HG03175 (cell line): ENCODE data around the gene CHEK1.
"Not testable (repeated sequence)": the region's sequence is repeated elsewhere in the genome, so short reads cannot be mapped to it uniquely, and the experiment has no call there.

Source experiments
- ATAC-seq: cut with Tn5 transposase; IDR thresholded peaks from one replicate; pipeline ENCODE4 v1.9.1; 2021; ENCODE audit warnings: mild to moderate bottlenecking, moderate library complexity; ENCODE audit not compliant: unreplicated experiment

Gene CHEK1

DNA sequence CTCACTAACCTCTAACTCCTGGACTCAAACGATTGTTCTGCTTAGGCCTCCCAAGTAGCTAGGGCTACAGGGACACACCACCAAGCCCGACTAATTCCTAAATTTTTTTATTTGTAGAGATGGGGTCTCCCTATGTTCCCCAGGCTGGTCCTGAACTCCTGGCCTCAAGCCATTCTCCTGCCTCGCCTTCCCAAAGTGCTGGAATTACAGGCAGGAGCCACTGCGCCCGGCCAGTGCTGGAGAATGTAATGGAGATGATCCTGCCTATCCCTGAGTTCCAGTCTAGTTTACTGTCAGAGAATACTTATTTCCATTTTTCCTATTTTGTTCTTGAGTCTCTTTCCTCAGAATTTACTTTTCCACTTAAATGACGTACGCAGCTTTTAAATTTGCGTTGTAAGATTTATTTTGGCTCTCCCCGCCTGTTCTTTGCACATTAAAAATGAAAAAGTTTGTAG, at the start of gene CHEK1:
Gene CHEK1 (plus strand): TSS at position 408 of the 458 bp plus-strand sequence. CDS start 1,606 bp downstream, outside the sequence.
- no peak for ATAC-seq

DNA sequence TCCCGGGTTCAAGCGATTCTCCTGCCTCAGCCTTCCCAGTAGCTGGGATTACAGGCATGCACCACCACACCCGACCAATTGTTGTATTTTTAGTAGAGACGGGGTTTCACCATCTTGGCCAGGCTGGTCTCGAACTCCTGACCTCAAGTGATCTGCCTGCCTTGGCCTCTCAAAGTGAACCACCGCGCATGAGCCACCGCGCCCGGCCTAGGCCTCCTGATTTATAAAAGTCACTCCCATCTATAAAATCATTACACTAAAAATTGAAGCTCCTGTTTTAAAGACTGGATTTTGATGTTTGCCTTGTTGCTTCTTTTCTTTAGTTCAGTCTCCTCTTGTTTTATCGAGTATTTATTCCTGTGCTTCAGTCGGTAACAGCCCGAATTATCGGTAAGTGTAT, 47.8 kb upstream of the CHEK1 start:
- ATAC-seq = not testable (repeated sequence)

DNA sequence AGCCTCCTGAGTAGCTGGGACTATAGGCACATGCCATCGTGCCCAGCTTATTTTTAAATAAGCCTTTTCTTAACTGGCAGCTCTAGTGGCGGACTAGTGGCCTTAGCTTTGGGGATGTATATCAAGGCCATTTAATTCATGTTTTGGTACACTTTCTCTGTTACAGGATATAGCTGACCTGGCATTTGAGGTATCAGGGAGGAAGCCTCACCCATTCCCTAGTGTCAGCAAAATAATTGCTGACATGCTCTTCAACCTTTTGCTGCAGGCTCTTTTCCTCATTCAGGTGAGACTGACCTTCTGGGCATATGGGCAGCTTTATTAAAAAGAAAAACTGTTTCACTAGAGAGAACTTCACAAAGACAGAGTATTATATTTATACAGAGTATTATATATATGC, 46.2 kb upstream of the CHEK1 start:
- ATAC-seq = no peak

DNA sequence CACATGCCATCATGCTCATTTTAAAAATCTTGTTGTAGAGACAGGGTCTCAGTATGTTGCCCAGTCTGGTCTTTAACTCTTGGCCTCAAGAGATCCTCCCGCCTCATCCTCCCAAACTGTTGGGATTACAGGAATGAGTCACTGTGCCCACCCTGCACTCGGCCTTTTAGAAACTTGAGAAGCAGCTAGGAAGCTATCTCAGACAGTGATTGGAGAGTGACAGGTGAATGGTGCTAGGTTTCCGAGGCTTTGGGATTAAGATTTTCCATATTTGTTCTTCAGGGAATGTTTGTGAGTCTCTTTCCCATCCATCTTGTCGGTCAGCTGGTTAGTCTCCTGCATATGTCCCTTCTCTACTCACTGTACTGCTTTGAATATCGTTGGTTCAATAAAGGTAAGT, 45.2 kb upstream of the CHEK1 start:
- no peak for ATAC-seq

DNA sequence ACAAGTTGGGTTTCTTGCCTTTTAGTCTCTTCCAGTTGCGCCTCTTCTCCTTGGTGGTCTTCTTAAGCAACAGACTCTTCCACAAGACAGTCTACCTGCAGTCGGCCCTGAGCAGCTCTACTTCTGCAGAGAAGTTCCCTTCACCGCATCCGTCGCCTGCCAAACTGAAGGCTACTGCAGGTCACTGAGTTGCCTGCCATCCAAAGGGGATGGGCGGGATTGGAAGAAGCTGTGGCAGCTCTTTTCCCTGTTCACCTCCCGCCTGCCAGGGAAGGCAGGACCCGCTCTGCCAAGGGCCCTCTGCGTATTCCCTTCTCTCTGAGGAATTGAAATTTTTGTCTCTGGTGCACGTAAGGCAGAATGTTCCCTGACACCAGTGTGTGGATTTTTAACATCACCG, 41.5 kb upstream of the CHEK1 start:
- ATAC-seq = no peak

DNA sequence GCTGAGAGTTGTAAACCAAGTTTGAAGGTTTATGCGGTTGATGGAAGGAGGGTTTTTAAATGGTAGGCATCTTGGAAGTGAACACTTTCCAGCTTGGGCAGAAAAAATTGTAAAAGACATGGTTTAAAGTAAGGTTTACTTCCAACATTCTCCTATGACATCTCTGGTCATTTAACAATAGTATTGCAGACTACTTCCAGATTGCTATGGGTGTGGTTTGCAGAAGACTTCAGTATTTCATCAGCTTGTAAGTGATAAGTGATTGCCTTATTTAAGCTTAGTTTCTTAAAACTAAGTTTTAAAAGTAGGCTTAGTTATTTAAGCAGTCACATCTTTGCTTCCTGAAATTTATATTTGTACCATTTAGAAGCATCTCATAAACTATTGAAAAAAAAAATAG, 39.5 kb upstream of the CHEK1 start:
- no peak for ATAC-seq

DNA sequence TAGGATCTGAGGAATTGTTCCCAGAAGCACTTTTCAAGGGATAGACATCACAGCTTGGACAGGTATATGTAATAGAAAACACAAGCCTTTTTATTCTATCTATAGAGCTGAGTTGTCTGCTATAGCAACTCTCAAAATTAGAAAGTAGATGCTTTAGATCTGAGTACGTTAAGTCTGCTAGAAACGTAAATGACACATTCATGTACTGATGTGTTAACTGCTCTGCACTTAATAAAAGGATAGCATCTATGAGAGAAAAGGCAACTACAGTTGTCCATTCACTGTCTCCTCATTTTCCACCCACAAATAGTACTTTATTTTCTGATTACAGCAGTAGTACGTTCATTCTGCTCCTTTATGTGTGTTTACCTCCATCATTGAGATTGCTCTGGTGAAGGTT, 38.3 kb upstream of the CHEK1 start:
- no peak for ATAC-seq

DNA sequence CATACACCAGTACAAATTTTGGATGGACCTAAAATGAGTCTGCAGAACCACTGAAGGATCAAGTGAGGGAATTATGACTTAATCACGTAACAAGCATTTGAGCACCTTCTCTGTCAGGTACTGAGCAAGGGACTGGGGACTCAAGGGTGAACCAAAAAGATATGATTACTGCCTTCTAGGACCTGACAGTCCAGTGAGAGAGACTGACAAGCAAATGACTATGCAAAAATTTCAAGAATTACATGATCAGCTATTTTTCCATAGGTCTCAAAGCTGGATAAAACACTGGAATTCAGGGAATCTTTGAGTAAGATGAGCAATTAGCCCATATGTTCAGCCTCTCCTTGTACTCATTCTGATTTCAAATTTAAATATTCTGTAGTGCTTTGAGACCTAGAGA, 37.5 kb upstream of the CHEK1 start:
- ATAC-seq = no peak

DNA sequence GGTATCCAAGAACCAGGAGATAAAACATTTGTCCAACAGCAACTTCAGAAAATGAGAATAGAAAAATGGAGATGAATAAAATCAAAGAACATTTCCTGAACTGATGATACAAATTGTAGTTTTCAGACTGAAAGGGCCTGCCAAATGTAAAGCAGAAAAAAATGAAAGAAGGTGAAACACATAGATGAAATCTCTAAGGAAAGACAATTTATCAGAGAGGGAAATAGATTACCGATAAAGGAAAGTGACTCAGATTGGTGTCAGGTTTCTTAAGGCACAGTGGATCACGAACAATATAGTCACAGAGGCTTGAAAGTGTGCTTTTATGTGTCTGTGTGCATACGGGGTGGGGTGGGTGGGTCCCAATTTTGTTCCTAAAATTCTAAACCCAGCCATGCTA, 36.5 kb upstream of the CHEK1 start:
- ATAC-seq = no peak

DNA sequence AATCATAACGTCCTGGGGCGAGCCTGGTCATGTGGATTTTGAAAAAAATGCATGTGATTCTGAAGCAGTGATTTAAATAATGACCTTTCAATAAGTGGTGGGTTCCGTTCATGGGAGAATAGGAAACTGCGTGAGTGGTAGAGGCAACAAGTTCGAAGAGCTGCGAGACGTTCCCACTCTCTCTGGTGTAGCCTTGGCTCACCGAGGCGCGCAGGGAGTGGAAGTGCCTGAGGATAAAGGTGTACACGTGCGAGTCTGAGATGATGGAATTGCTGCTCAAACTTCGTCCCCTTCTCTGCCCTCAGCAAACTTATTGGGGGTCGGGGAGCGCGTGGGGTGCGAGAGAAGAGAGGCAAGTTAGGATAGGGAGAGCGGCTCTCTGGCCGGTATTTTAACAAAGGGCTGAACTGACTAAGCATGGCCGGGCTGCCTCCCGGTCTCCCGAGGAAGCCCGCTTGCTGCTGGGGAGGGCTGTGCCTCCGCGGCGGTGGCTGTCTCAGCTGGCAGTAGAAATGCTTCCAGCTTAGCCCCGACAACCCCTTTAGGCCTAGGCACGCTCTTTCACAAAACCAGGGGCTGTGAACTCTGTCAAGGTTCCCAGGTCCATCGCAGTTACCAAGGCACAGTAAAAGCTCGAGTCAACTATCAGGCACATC, 33.2 kb upstream of the CHEK1 start:
- ATAC-seq = peak; percentile 25

DNA sequence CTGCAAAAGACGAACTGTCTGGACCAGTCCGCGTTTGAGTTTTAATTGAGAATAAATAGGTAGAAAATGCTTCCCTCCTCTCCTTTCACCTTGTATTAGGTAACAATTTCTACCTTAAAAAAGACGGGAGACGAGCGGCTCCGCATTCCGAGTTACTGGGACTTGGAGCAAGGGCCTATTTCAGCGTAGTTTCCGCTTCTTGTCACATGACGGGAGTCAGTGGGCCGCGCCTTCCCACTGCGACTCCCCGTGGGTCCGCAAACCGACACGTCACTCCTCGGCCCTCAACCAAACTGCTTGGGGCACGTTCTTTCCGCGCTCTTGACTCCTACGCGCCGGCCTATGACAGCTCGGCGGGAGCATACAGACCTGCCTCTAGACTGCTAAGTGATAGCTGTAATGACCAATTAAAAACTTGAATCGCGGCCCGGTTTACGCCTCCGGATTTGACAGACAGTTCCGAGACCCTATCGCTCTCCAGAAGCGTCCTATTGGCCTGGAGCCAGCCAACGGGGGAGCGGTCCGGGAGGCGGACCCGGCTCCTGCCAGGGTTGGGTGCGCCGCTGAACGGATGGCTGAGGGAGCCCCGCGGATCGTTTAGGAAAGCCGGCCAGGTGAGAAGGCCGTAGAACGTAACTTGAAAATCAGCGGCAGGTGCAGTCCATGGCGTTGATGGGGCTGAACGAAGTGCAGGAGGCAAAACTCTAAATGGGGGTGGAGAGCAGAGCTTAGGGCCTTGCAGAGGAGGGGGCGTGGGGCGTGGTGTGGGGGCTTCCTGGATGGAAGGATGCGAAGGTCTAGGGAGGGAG, 32.5 kb upstream of the CHEK1 start, which contains the start of gene STT3A:
Gene STT3A (plus strand): TSS at position 548 of the 809 bp plus-strand sequence. CDS start 3,064 bp downstream, outside the sequence.
- ATAC-seq = peak; percentile 98

DNA sequence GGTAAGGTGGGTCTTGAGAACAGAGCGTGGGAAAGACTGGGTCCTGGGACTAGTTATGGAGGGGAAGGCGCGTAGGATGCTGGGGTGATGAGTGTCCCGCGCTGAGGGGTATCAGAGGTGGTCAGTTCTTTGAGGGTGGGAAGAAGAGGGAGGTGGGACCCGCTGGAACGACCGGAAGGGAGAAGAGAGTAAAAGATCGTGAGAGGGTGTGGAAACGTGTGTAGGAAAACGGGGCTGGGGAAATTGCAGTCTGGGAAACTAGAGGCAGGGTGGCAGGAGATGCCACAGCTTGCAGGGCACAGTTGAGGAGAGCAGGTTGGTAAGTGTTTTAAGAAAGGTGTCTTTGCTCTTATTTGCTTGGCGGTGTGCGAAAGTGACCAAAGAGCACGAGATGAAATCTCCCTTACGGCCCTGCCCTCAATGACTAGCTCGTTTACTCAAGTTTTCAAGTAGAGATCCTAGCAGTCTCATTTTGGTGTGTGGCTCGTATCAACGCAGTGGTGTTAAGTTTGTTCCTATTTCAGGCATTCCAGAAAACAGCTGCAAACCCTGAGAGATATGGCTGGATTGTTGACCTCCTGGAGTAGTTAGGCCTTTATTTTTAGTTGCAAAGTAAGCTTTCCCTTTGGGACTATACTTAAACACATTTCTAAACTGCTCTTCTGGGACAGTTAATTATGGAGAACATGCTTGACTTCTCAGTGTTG, 31.7 kb upstream of the CHEK1 start:
- no peak for ATAC-seq

DNA sequence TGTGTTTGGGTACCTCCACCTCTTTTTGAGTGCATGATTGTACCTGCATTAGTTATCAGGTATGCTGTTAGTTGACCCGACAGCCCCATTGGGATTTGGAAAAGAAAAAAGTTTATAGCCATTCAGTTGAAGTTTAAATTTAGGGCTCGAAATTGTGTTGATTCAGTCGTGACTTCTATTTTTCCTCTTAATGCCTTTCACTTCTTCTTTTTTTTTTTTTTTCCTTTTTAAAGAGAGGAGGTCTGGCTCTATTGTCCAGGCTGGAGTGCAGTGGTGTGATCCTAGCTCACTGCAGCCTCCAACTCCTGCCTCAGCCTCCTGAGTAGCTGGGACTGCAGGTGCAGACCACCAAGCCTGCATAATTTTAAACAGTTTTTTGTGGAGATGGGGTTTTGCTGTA, 30.0 kb upstream of the CHEK1 start:
- ATAC-seq = no peak

DNA sequence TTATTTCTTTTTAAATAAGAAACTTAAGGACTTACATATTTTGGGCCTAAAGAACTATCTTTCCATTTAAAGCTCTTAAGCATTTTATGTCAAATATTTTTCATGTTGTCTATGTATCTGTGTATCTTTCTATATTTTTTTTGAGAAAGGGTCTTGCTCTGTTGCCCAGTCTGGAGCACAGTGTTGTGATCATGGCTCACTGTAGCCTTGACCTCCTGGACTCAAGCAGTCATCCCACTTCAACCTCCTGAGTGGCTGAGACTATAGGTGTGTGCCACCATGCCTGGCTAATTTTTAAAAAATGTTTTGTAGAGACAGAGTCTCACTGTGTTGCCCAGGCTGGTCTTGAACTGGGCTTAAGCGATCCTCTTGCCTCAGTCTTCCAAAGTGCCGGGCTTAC, 24.3 kb upstream of the CHEK1 start:
- ATAC-seq = no peak

DNA sequence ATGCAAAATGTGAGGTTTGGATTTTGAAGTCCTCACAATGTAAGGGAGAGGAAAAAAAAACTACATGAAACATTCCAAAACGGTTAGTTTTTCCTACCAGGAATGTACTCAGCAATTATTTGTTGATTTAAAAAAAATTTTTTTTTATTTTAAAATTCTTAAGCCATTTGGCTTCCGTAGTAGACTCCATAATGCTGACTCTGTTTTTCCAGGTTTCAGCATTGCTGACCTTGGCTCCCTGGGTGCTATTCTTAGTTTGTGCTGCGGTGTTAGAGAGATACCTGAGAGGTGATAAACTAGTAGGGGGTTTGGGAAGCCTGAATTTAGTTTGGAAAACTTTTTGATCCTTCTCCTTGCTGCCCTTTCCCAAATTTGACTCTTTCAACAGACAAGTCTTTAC, 21.8 kb upstream of the CHEK1 start:
- ATAC-seq = no peak

DNA sequence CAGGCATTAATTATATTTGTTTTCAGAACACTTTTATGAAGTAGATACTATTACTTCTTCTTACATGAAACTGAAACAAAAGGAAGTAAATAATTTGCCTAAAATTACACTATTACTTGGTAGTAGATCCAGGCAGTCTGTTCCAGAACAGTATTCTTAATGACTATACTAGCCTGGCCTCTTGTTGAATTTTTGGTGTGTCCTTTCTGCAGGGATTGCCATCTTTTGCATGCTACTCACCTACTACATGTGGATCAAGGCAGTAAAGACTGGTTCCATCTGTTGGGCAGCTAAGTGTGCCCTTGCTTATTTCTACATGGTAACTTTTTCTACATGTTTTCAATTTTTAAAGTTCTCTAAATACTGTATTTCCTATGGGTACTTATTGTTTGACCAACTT, 19.5 kb upstream of the CHEK1 start:
- no peak for ATAC-seq

DNA sequence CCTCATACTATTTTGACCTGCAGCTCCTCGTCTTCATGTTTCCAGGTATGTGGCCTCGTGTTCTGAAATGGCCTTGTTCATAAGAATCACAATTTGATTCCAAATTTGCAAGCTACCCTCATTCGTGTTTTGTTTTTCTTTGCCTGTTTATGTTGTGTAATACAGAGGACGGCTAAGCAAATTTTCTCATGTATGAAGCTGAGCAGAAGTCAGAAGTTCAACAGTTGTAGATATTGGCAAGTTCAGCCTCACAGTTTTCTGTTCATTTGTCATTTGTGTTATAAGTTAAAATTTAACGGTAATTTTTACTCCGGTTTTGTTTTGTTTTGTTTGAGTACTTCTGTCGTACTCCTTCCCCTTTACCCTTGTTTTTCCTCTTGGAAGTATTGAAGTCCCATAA, 15.4 kb upstream of the CHEK1 start:
- ATAC-seq = no peak

DNA sequence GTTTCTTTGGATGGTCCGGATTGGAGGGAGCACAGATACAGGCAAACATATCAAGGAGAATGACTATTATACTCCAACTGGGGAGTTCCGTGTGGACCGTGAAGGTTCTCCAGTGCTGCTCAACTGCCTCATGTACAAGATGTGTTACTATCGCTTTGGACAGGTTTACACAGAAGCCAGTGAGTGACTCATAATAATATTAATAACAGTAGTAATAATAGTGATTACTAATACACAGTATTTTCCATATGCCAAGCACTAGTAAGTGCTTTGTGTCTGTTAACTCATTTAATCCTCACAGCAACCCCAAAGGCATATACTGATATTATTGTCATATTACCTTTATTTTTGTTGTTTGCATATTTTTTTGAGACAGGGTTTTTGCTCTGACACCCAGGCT, 6.6 kb upstream of the CHEK1 start:
- no peak for ATAC-seq

DNA sequence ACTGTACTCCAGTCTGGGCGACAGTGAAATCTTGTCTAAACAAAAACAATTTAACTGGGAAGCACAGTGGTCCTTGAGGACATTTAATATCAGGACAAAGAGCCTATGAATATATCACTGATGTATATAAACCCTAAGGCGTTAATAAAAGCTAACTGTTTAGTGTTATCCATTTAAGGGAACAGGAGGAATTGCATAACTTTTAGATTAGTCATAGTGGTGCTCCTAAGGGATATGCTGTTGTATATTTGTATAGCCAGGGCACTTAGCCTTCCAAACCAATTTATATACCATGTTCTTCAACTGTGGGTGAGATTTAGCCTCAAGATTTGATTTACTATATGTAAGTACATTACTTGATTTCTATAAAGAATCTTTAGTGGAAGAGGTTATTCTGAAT, 3.0 kb upstream of the CHEK1 start:
- ATAC-seq = no peak

DNA sequence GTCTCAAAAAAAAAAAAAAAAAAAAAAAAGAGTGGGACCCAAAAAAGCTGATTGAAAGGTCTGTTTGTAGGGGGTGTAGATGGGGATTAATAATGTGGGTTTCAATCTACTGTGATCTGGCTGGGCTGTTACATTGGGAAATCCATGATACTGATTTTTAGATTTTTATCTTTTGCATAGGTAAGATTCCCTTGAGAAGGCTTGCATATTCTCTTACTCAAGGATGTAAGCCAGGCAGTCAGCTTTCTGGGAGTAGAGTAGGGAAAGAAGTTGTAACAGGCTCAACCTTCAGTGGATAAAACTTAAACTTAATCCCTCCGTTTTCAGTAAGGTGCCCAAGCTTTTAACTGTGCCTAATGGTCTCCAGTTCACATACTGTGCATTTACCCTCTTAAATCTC, 1.9 kb upstream of the CHEK1 start:
- ATAC-seq = no peak

DNA sequence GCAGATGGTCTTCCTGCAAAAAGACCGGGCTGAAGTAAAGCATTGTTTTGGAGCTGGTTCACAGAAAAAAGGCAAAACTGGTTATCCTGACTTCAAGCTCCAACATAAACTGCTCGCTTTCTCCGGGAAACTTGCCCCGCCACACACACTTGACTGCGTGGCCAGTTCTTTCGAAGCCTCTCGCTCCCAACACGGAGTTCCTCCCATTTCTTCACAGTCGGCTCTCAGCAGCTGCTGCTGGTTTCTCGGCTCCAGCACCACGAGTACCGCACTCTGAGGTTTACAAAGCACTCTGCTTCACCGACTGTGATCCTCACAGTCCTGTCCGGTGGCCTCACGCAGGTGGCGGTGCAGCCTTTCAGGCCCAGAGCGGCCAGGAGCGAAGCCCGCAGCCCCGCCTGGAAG, 264 bp downstream of the CHEK1 start:
- no peak for ATAC-seq
